Bronchial epithelial cell (primary cell): ENCODE results near the gene PDLIM4. TPM values are rescaled to one million over a fixed set of nuclear protein-coding genes. Genes with fewer than 3 reads are reported as not detected.
A peak's percentile ranks its signal among the peaks of the same experiment; 100 is the strongest.

ENCODE experiments used
- DNase-seq: peaks from one replicate; pipeline ENCODE4 v3.0.0-alpha.2; 2010; ENCODE audit warnings: low read depth
- FAIRE-seq: peaks from 2 replicates; lab custom pipeline; 2011; peaks lifted over from hg19 to GRCh38; lab: Jason Lieb, UNC
- H3K27me3 ChIP-seq: 2 replicates; pipeline ENCODE4 v1.5.1; 2011; ENCODE audit warnings: low read length; ENCODE audit not compliant: control insufficient read depth, insufficient read depth
- H3K36me3 ChIP-seq: 2 replicates; pipeline ENCODE4 v1.5.1; 2011; ENCODE audit warnings: low read length; ENCODE audit not compliant: control insufficient read depth, insufficient read depth
- H3K4me3 ChIP-seq: 2 replicates; pipeline ENCODE4 v1.5.1; 2011; ENCODE audit warnings: mild to moderate bottlenecking, low read depth, low read length, control low read depth
- CTCF ChIP-seq: IDR thresholded peaks from 2 replicates; pipeline ENCODE4 v1.5.1; 2011; ENCODE audit warnings: mild to moderate bottlenecking, moderate library complexity, low read length, control low read depth, inconsistent platforms; ENCODE audit not compliant: insufficient read depth, severe bottlenecking
- total RNA-seq: library from RNA; depleted of rRNA; stranded (reverse); fragments of >200 nt; gene quantifications from 2 replicates; pipeline ENCODE4 v1.2.1, GENCODE V29; 2014

PDLIM4 gene
- total RNA-seq, 1 donor from 2014 or later = 12.9 TPM

DNA sequence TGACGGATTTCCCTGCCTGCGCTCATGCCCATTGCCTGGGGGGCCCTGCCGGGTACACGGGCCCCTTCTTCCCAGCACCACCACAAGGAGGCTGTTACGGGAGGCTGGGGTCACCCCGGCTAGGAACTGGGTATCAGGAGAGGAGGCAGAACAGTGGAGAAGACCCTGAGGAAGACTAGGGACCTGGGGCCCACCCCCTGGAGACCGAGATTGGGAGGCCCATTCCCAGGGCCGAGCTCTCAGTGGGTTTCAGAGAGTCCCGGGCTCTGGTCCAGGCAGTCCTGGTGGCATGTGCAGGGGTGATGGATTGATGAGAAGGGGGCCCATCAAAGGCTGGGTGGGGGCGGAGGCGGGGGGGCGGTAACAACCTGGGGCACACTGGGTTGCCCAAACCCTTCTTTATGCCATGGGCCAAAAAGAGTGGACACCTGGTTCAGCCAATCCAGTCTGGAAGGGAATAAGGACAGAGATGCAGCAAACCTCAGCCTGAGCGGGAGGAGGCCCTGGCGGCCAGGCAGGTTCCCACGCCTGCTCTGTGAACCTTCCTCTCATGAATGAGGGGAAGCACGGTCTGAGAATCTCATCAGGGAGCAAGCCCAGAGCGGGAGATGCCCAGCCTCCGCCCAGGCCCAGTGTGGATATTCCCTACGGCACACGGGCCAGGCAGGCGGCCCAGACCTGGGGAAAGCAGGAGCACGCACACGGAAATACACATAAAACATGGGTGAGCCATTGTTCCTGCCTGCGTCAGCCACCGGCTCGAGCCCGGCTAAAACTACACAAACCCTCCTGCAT is 29.1 kb upstream of the PDLIM4 start:
- FAIRE-seq (no peak), DNase-seq (no peak)
- no peak for TF ChIP-seq CTCF
- Histone ChIP-seq H3K4me3 (peak overlapping the region; percentile 58), H3K27me3 (no peaks in the 10 kb centered on the region), H3K36me3 (no peaks in the 10 kb centered on the region)

- no peaks in the 10 kb centered on the region for H3K27me3 ChIP-seq
- H3K36me3 ChIP-seq = no peaks in the 10 kb centered on the region
- FAIRE-seq (no peak), DNase-seq (no peak)
- no peak overlapping the region for H3K4me3 ChIP-seq
- no peak for TF ChIP-seq CTCF
Measured at GRCh38 chr5:132229236-132229635, 28.3 kb upstream of the PDLIM4 start.

DNA sequence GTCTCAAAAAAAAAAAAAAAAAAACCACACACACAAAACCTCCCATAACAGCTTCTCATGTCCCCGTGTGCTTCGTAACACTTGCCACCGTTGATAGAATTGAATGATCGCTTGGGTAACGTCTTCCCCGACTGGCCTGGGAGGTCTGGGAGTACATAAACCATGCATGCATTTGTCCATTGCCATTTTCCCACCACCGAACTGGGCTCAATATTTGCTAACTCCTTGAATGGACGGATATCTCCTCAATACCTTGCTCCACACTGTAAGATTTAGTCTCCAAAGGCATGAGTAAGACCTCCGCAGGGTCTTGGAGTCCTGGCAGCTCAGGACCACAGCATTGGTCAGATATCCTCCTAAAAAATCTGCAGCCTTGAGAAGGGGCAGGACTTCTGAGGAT is 26.6 kb upstream of the PDLIM4 start:
- H3K27me3 ChIP-seq = no peaks in the 10 kb centered on the region
- no peaks in the 10 kb centered on the region for H3K36me3 ChIP-seq
- no peak for FAIRE-seq
- no peak for DNase-seq
- no peak overlapping the region for H3K4me3 ChIP-seq
- TF ChIP-seq CTCF = no peak

DNA sequence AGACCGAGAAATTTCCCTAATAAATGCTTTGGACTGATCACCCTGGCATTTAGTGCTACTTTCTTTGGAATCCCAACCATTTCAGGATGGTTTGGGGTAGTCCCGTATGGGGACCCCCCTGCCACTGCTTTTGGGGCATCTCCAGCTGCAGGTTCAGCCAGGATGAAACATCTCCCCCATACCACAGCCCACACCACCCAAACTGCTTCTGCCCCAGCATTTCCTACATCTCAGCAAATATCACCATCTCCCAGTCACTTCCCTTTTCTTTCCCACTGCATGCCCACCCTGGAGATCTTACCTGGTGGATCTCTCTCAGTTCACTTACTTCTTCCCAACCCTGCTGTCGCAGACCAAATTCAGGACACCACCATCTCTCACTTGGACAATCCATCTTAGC is 25.0 kb upstream of the PDLIM4 start:
- Histone ChIP-seq H3K4me3 (no peak overlapping the region), H3K36me3 (no peaks in the 10 kb centered on the region), H3K27me3 (no peaks in the 10 kb centered on the region)
- FAIRE-seq = no peak
- TF ChIP-seq CTCF = no peak
- DNase-seq = no peak

DNA sequence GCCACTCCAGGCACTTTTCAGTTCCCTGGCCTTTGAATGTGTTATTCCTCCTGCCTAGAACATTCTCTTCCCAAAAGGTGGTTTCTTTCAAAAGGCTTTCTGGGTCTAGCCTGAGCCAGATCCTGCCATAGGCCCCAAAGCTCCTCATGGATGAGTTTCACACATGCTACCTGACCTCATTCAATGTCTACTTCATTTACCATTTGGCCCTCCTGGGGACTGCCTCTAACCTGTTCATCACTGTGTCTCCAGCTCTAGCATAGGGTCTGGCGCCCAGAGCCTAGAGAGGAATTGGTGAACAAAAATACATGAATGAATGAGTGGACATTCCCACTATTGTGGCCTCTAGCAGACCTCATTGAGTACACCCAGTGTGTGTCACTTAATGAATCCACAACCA is 24.4 kb upstream of the PDLIM4 start:
- DNase-seq (no peak), FAIRE-seq (no peak)
- no peak overlapping the region for H3K4me3 ChIP-seq
- no peaks in the 10 kb centered on the region for H3K36me3 ChIP-seq
- no peaks in the 10 kb centered on the region for H3K27me3 ChIP-seq
- TF ChIP-seq CTCF = no peak
